Esophagus squamous epithelium (tissue), 4 donors: ENCODE data around the gene ENTREP3.

Experiments
- CTCF ChIP-seq, 6 experiments: fragments of 450-650 bp in 4 of 6; fragments of 200-600 bp in 2 of 6; sonication (generic) in 2 of 6; IDR thresholded peaks; one replicate each; pipeline ENCODE4 v1.5.1; 2016 to 2019; ENCODE audit warnings: antibody characterized with exemption in 6 of 6, mild to moderate bottlenecking in 4 of 6, moderate library complexity in 4 of 6
- POLR2A ChIP-seq, 4 donors: fragments of 450-650 bp; IDR thresholded peaks; one replicate each; pipeline ENCODE4 v1.6.1; 2017; ENCODE audit warnings: antibody characterized with exemption in 4 of 4, mild to moderate bottlenecking in 4 of 4, moderate library complexity in 3 of 4

DNA sequence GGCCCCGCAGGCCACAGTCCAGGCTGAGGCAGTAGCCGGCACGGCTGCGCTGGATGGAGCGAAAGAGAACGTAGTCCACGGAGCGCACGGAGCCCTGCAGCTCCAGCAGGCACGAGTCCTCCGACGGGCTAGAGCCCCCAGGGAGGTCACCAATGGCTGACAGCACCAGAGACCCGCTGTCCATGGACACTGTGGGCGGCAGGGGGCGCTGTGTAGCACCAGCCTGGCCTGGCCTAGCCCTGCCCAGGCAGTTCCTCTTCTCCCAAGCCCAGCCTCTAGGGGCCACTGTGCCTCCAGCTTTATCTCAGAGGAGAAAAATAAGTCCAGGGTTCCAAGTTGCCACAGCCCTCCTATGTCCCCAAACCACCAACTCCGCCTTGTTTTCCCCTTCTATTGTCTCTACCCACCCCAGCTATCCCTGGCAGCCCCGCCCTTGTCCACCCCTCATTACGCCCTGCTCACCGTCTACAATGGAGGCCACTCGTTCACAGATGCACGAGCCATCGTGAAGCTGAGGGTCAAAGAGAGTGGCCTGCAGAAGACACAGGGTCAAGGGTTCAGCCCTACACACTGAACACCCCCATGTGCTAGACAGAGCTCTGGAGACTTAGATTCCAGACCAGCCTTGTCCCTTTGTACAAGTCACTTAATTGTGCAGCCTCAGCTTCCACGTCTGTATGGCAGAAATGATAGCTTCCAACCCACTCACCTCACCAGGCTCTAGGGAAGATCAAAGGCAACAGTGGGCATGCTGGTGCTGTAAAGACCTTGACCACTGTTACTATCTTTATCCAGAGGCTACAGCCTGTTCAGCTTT is 4.4 kb downstream of the ENTREP3 start:
- TF ChIP-seq CTCF (IDR thresholded peaks at IDR 0.05) (peak; percentile 98 to 100 (median 98)), POLR2A (IDR thresholded peaks at IDR 0.05) (no peak)
